GM23338 (cell line): Measurements from ENCODE around the gene SUSD1. TPM values are rescaled to one million over a fixed set of nuclear protein-coding genes. Genes with fewer than 3 reads are reported as not detected.

Source experiments
- ATAC-seq: fragments of 200-7000 bp; cut with Tn5 transposase; 3 replicates; pipeline ENCODE4 v1.9.1; 2020
- DNase-seq: peaks from one replicate; pipeline ENCODE4 v3.0.0-alpha.2; 2015; ENCODE audit warnings: low spot score
- H2AFZ ChIP-seq: fragments of 200-600 bp; sonication (generic); 2 replicates; pipeline ENCODE4 v1.8.0; 2016; ENCODE audit warnings: antibody characterized with exemption, mild to moderate bottlenecking, moderate library complexity
- H3F3A ChIP-seq: fragments of 200-600 bp; sonication (generic); replicated peaks from 2 replicates; pipeline ENCODE4 v1.8.0; 2017; ENCODE audit warnings: antibody characterized with exemption, mixed run types, low read depth
- H3K27ac ChIP-seq: fragments of 200-600 bp; sonication (generic); 2 replicates; pipeline ENCODE4 v1.6.1; 2016; ENCODE audit warnings: low read depth
- H3K27me3 ChIP-seq: fragments of 200-600 bp; sonication (generic); 2 replicates; pipeline ENCODE4 v1.8.0; 2016; ENCODE audit warnings: mild to moderate bottlenecking, mixed run types, moderate library complexity; ENCODE audit not compliant: insufficient read depth
- H3K36me3 ChIP-seq: fragments of 200-600 bp; sonication (generic); 2 replicates; pipeline ENCODE4 v1.8.0; 2016; ENCODE audit warnings: mild to moderate bottlenecking; ENCODE audit not compliant: insufficient read depth
- H3K4me1 ChIP-seq: fragments of 200-600 bp; sonication (generic); 2 replicates; pipeline ENCODE4 v1.8.0; 2016; ENCODE audit warnings: mild to moderate bottlenecking, moderate library complexity; ENCODE audit not compliant: insufficient read depth
- H3K4me2 ChIP-seq: fragments of 200-600 bp; sonication (generic); 2 replicates; pipeline ENCODE4 v1.7.1; 2017; ENCODE audit warnings: mixed run types
- H3K4me3 ChIP-seq: fragments of 200-600 bp; sonication (generic); 2 replicates; pipeline ENCODE4 v1.6.1; 2016; ENCODE audit warnings: mixed run types
- H3K79me2 ChIP-seq: fragments of 200-600 bp; sonication (generic); replicated peaks from 2 replicates; pipeline ENCODE4 v1.8.0; 2017; ENCODE audit warnings: mild to moderate bottlenecking; ENCODE audit not compliant: insufficient read depth
- H3K9me2 ChIP-seq: fragments of 200-600 bp; sonication (generic); 2 replicates; pipeline ENCODE4 v1.8.0; 2017; ENCODE audit not compliant: insufficient read depth
- H4K20me1 ChIP-seq: fragments of 200-600 bp; sonication (generic); replicated peaks from 2 replicates; pipeline ENCODE4 v1.8.0; 2017; ENCODE audit warnings: mild to moderate bottlenecking; ENCODE audit not compliant: insufficient read depth
- H3K27ac Mint-ChIP-seq: 2 replicates; pipeline ENCODE4 v1.8.0; 2020; ENCODE audit warnings: inconsistent platforms, mild to moderate bottlenecking, moderate library complexity, mixed read lengths
- H3K27me3 Mint-ChIP-seq: 3 replicates; pipeline ENCODE4 v1.8.0; 2022; ENCODE audit warnings: low read depth, mild to moderate bottlenecking, moderate library complexity, mixed read lengths, inconsistent platforms; ENCODE audit not compliant: insufficient read depth, poor library complexity
- H3K36me3 Mint-ChIP-seq: 3 replicates; pipeline ENCODE4 v1.8.0; 2021; ENCODE audit warnings: low read depth, mild to moderate bottlenecking, inconsistent platforms, moderate library complexity, mixed read lengths
- H3K4me1 Mint-ChIP-seq: 3 replicates; pipeline ENCODE4 v1.8.0; 2020; ENCODE audit warnings: mild to moderate bottlenecking, inconsistent platforms, mixed read lengths
- H3K4me3 Mint-ChIP-seq: 3 replicates; pipeline ENCODE4 v1.8.0; 2021; ENCODE audit warnings: moderate library complexity, mild to moderate bottlenecking, inconsistent platforms, mixed read lengths
- H3K9me3 Mint-ChIP-seq: 3 replicates; pipeline ENCODE4 v1.8.0; 2020; ENCODE audit warnings: moderate library complexity, mild to moderate bottlenecking, inconsistent platforms, mixed read lengths
- CTCF ChIP-seq, 2 experiments: fragments of 200-600 bp in 1 of 2; sonication (generic) in 1 of 2; conservative IDR thresholded peaks; 2 replicates each; pipeline versions ENCODE4 v1.5.1 to v1.6.1; 2016 to 2017; ENCODE audit warnings: antibody characterized with exemption in 2 of 2, low read depth in 2 of 2, mild to moderate bottlenecking in 2 of 2, moderate library complexity in 1 of 2
- ETS1 ChIP-seq: IDR thresholded peaks from 2 replicates; pipeline ENCODE4 v1.6.1; 2016; ENCODE audit warnings: antibody characterized with exemption
- EZH2 ChIP-seq: fragments of 200-600 bp; sonication (generic); IDR thresholded peaks from one replicate; pipeline ENCODE4 v1.8.0; 2017; ENCODE audit warnings: antibody characterized with exemption, mild to moderate bottlenecking, low read depth; ENCODE audit not compliant: unreplicated experiment
- EZH2phosphoT487 ChIP-seq: fragments of 200-600 bp; sonication (generic); IDR thresholded peaks from one replicate; pipeline ENCODE4 v1.8.1; 2018; ENCODE audit warnings: antibody characterized with exemption; ENCODE audit not compliant: unreplicated experiment
- NANOG ChIP-seq: IDR thresholded peaks from 2 replicates; pipeline ENCODE4 v1.6.1; 2016; ENCODE audit warnings: antibody characterized with exemption, borderline replicate concordance
- REST ChIP-seq: IDR thresholded peaks from one replicate; pipeline ENCODE4 v1.6.1; 2018; ENCODE audit warnings: antibody characterized with exemption; ENCODE audit not compliant: unreplicated experiment
- ZNF114 ChIP-seq: fragments of 250-450 bp; sonication (Bioruptor Pico); IDR thresholded peaks from 2 replicates; pipeline ENCODE4 v1.5.0; 2020; ENCODE audit warnings: mild to moderate bottlenecking, moderate library complexity
- ZNF331 ChIP-seq: fragments of 250-450 bp; sonication (Bioruptor Pico); IDR thresholded peaks from 2 replicates; pipeline ENCODE4 v1.5.0; 2020; ENCODE audit warnings: low read depth, mild to moderate bottlenecking, moderate library complexity
- ZNF462 ChIP-seq: fragments of 250-450 bp; sonication (Bioruptor Pico); IDR thresholded peaks from 2 replicates; pipeline ENCODE4 v1.5.0; 2020; ENCODE audit warnings: mild to moderate bottlenecking, moderate library complexity
- polyA plus RNA-seq: library from polyadenylated mRNA; unstranded; fragments of >200 nt; fragmentation: Nextera tagmentation; extraction: Ambion mirVana; gene quantifications from 2 replicates; pipeline ENCODE4 v1.2.1, GENCODE V29; 2016
- total RNA-seq: library from RNA; depleted of rRNA; stranded (reverse); fragments of >200 nt; shearing (Covaris generic); gene quantifications from 2 replicates; pipeline ENCODE4 v1.2.3, GENCODE V29; 2014

SUSD1 gene
- total and polyA plus RNA-seq, 2 experiments from 2014 or later = 1.2 to 6.4 TPM

GRCh38 chr9:112140936-112141335, 34.2 kb downstream of the SUSD1 start (continued):
- no peak for TF ChIP-seq REST
- no peak for TF ChIP-seq CTCF (conservative IDR thresholded peaks at IDR 0.05; ENCODE audit: low read depth in 2 of 2)
- no peak for TF ChIP-seq ZNF331 (CRISPR knock-in tag)

- no peaks in the 10 kb centered on the region for H3K79me2 ChIP-seq
- H3K27ac Mint-ChIP-seq = no peak overlapping the region
- no peaks in the 10 kb centered on the region; the same call in 2 of the 3 replicates for H3K36me3 Mint-ChIP-seq
- no peaks in the 10 kb centered on the region for H3K9me2 ChIP-seq
- no peak overlapping the region for H3K27ac ChIP-seq
- no peak for TF ChIP-seq ZNF462 (CRISPR knock-in tag)
- TF ChIP-seq ETS1 = no peak
- no peak for TF ChIP-seq CTCF (conservative IDR thresholded peaks at IDR 0.05; ENCODE audit: low read depth in 2 of 2)
- TF ChIP-seq NANOG = no peak
- TF ChIP-seq EZH2phosphoT487 = no peak
- no peak for TF ChIP-seq ZNF114 (CRISPR knock-in tag)
- TF ChIP-seq ZNF331 (CRISPR knock-in tag) = no peak
- no peak for TF ChIP-seq EZH2
- DNase-seq (no peak), ATAC-seq (no peak)
- H4K20me1 ChIP-seq = no peaks in the 10 kb centered on the region
- H3F3A ChIP-seq = no peaks in the 10 kb centered on the region
- H3K9me3 Mint-ChIP-seq = no peaks in the 10 kb centered on the region; the same call in 2 of the 3 replicates
- H3K27me3 ChIP-seq = no peaks in the 10 kb centered on the region
- peaks cover 2% of the 10 kb centered on the region; the same call in 2 of the 3 replicates for H3K4me1 Mint-ChIP-seq
- no peaks in the 10 kb centered on the region for H3K27me3 Mint-ChIP-seq
- peaks cover 3% of the 10 kb centered on the region; the same call in 1 of the 2 replicates for H3K36me3 ChIP-seq
- no peak overlapping the region for H2AFZ ChIP-seq
- no peaks in the 10 kb centered on the region for H3K4me1 ChIP-seq
- no peak overlapping the region for H3K4me3 ChIP-seq
- H3K4me3 Mint-ChIP-seq = no peak overlapping the region
- H3K4me2 ChIP-seq = no peak overlapping the region
Measured at GRCh38 chr9:112137066-112137465, 38.0 kb downstream of the SUSD1 start.
